HG03342 (cell line): ENCODE data around the gene IFT27.
"Not testable (repeated sequence)": the region's sequence is repeated elsewhere in the genome, so short reads cannot be mapped to it uniquely, and the experiment has no call there.

Experiments
- ATAC-seq: cut with Tn5 transposase; IDR thresholded peaks from one replicate; pipeline ENCODE4 v1.9.1; 2021; ENCODE audit warnings: mild to moderate bottlenecking, moderate library complexity; ENCODE audit not compliant: unreplicated experiment

IFT27 gene

DNA sequence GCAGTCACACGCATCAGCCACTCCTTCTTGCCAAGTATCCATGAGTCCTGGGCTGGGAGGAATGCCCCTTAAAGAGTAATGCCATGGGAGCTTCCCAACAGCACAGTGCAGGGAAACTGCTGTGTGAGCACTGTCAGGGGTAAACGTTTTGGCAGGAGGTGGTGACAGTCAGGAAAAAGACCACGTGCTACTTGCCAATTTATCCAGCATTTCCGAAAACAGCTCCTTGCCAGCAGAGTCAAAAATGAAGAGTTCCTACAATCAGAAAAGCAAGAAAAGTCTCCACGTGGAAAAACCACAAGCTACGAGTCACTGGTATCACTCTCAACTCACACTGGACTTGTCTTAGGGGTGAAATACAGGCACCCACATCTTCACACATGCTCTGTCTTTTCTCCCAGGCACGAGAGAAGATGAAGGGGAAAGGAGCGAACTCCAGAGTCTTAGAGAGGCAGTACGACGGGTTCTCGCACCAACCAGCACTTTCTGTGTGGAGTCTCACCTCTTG is 9.9 kb downstream of the IFT27 start:
- ATAC-seq: no peak

DNA sequence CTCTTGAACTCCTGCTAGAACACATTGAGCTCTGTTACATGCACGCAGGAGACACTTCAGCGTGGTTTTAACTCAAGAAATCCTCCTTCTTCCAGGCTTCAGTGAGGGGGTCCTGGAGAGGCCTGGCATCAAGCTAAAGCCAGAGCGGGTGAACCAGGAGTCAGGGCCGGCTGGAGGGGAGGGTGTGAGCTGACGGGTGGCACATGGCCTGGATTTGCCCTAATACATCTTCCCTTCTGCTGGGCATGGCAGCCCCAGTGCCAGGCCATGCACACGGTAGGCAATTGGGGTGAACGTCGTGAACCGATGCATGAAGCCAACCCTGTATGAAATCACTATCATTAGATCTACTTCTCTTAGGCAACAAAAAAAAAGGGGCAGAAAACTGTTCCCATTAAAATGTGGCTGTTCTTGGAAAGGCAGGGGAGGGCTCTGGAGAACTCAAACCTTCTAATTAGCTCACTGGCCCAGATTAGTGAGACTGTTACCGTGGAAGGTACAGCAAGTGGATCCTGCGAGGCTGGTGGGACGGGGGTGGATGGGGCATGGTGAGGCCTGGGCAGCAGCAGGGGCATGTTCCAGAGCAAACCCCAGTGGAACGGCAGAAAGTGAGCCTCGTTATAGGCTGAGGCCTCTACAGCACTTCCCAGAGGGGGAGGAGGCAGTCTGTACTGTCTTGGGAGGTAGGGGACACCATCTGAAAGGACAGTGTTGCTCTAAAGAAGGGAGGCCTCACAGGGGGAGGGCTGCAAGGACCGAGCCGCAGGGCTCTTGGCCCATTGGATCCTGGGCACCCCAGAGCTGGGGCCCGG is 10.6 kb downstream of the IFT27 start:
- ATAC-seq: no peak

DNA sequence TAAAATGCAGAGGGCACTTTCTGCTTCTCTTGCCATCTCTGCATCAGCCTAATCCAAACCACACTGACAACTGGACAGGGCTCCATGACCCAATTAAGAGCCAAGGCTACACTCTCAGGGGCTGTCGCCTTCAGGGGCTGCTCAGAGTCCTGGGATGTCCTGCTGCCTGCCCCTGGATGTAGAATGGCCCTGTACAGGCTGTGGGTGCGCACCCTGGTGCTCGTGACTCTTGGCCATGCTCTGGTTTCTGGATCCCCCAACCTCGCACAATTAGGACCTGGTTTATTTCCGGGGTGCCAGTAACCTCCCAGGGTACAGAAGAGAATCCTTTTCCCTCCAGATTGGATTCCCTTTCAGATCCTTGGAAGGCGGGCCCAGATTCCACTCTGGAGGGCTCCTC is 11.3 kb downstream of the IFT27 start:
- ATAC-seq: no peak

DNA sequence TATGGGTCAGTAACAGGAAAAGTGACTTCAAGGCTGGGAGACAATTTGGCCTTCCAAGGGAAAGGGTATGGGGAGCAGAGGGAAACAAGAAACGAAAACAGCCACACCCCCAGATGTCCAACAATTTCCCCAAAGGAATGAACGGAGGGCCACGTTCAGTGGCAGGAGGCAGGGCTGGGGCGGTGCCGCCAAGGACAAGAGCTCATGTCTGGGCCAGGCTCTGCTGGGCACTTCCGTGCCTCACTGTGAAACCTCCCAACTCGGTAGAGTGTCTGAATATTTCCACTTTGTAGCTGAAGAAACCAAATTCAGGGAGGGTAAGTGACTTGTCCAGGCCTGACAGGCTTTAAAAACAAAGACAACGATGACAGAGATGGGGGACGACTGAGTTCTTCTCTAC is 11.9 kb downstream of the IFT27 start:
- no peak for ATAC-seq

DNA sequence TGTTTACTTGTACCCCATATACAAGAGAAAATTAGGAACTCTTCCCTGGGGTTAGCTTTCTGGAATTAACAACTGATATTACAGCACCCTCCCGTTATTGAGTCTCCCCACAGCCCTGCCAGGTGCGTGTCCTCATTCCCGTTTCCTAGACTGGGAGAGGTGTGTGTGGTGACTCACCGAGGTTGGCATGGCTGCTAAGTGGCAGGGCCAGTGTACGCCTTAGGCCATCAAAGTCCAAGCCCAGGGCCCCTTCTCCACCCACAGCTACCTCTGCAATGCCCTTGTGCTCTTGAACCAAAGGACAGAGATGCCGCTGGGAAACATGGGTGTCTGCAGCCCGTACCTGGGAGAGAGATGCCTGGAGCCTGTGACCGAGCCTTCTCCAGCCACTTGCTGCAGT is 12.3 kb downstream of the IFT27 start:
- ATAC-seq: no peak

DNA sequence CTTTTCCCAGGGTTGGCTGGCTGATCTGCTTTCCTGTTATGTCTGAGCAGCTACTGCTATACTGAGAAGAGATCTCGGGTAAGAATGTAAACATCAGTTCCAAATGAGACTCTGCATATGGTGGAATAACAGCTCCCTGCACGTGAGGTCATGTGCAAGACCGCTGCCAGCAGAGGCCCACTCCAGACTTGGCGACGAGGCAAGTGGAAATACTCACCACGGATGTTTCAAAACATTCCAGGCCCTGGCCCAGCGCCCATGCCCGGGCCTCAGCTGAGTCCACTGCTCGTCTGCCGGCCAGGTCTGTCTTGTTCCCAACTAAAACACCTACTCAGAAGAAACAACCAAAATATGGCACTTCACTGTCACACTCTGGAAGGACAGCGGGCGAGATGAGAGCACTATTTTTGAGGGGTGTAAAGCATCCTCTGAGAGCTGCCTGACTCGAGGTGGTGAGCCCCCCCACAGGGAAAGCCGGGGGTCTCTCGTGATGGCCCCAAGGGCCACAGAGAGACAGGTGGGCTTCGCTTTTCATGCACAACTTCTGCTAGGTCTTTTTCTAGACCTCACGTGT is 13.1 kb downstream of the IFT27 start:
- no peak for ATAC-seq

DNA sequence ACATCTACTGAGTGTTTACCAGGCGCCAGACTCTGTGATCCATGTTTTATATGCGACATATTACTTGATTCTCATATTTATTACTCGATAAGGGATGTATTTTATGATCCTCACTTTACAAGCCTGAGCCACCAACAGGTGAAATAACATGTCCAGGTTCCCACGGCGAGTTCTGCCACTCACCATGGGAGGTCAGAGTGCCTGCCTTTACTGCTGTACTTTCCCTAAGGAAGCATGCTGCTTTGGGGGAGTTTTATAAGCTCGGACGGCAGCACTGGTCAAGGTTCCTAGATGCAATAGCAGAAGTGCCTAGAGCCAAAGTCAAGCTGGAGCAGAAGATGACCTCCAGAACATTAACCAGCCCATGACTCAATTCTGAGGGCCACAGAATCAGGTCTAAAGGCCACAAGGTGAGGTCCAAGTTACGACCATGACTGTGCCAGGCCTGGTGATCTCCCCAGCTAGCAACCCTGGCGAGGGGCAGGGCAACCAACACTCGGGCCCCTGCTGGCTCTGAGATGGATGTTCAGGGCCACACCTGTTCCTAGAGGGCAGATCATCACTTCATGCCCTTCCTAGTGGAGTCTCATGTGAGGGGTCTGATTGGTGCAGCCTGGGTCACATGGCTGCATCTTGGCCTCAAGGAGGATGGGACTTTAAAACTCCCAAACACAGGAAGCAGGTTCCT is 14.2 kb downstream of the IFT27 start:
- ATAC-seq: no peak

DNA sequence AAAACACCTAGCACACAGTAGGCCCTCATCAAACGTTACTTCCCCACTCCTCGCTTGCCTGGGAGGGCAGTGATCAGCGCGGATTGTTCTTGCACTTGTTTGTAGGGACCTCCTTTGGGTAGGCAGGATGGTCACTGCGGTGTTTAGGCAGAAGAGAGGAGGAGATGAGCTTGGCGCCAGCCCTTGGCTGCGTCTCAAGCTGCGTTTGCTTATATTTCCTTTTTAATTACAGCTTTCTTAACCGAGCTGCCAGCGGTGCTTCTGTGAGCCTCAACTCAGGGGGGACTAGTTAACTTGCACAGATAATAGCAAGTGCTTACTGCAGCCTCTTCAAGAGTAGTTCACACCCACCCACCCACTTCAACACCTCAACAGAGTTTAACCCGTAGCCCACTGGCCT is 15.1 kb downstream of the IFT27 start:
- ATAC-seq: no peak

DNA sequence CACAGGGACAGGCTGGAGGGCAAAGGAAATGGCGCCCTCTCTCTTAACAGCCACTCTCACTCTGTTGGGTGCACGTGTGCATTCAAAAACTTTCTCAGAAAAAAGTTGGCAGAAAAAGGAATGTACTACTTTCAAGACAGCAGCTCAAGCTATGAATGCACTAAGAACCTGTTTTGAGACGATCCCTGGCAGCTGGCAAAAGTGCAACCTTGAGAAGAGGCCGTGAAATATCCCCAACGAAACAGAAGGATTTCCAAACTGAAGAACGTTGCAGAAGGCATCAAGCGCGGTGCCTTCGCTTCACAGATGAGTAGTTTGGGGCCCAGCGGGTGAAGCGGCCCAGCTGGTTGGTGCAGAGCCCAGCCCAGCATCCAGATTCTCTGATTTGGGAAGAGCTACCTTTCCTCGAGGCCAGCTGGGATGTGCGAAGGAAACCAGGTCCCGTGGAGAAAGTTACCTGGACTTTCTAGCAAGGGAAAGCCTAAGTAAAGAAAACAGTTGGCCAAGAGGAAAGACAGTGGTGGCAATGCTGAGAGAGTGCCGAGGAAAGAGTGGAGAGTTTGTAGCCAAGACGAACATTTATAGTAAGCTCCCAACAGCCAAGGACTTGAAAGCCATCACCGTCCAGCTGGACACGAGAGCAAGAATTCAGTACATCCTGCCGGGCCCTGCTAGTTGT is 16.3 kb downstream of the IFT27 start:
- no peak for ATAC-seq

DNA sequence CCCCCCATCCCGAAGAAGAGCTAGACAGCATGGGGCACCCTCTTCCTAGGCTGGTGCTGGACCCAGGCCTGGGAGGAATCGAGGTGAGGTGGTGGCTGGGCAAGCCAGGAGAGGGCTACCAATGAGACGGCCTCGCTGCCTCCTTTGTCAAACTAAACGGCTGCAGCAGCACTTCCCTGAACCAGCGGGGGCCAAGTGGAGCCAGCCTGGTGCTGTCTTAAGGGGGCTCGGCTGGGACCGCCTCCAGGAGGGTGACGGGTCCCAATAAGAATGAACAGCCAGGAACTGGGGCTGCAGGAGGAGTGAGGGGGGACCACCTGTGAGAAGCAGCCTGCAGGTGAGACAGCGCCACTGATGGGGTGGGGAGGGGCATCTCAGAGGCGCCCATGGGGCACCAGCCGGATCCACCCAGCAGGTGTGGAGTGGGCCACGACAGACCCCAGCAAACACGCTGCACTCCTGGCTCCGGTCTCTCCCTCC is 17.1 kb downstream of the IFT27 start:
- no peak for ATAC-seq

DNA sequence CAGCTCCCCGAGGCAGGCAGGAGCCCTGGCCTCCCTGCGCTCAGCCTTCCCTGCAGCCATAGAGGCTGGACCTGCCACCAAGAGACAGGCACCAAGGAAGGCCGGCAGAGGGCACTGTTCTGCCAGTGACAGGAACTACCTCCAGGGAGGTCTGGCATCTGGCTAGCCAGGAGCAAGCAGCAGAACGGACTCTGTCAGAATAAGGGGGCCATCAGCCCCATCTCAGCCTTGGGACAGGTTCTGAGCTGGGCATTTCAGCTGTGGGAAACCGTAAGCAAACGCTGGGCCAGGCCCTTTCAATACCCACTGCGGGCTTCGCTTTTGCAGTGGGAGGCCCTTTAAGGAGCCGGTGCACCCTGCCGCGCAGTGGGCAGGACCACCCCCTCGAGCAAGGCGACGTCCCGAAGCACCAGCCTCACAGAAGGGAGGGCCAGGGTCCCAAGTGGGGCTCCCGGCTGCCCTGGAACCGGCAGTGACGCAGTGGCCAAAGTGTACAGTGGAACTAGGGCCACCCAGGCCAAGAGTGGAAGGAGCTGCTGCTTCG is 18.2 kb downstream of the IFT27 start:
- ATAC-seq: no peak

DNA sequence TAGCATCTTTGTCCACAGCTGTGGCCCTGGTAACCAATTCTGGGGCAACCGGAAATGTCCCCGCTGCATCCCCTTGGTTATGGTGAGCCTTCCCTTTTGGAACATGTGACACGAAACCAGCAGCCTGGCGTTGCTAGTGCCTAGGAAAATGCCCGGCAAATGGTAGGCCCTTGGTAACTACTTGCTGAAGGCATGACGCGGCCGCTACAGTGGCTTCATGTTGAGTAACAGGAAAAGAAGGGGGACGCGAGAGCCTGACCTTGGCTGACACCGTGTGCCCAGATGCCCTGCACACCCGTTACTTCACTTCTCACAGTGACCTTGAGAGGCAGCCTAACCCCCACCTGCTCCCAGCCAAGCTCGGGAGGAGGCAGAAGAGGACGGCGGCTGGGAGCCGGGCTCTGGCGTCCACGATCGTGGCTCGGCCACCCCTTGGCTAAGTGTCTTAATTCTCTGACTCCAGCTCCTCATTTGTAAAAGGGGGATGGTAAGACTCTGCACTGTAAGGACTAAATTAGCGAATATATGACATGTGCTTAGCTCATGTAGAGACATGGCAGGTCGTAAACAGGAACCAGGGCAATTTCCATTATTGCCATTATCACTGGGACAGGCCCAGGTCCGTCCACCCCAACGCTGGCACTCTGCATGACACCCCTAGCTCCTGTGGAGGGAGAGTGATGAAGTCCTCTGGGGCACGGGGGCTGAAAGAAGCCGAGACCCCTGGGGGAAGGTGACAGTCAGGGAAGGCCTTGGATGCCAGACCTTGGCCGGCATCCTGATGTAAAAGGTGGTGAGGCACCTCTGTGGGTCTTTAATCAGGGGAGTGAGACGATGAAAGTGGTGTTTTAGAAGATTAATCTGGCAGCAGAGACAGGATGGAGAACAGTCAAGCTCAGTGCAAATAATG is 18.9 kb downstream of the IFT27 start:
- no peak for ATAC-seq

DNA sequence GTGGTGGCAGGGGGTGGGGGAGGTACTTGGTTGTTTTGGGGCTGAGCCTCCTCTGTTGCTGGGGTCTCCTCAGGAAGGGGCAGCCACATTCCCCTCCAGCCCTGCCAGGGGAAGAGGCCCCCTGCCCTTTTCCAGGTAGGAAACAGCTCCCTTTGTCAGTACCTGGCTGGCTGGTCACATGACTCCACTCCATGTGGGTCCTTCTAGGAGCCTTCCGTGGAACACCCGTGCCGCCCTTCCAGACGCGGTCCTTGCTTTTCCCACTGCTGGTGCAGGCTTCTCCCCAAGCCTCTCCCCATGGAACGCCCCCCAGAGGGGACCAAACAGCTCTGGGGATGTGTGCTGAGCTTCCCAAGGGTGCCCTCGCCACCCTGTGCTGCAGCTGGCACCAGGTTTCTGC is 19.9 kb downstream of the IFT27 start:
- ATAC-seq: no peak

DNA sequence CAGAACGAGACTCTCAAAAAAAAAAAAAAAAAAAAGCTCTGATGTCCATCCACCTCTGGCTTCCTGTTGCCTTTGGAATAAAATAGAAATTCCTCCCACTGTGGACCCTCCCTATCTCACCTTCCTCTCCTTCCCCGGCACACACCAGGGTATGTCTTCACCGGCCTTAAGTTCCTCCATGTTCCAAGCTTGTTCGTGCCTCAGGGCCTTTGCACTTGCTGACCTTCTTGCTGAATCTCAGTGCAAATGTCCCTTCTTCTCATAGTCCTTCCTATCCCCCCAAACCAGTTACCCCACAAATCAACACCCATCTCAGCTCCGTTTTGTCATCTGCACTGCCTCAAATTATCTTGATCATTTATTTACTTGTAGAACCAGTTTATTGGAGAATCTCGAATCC is 20.6 kb downstream of the IFT27 start:
- no peak for ATAC-seq

DNA sequence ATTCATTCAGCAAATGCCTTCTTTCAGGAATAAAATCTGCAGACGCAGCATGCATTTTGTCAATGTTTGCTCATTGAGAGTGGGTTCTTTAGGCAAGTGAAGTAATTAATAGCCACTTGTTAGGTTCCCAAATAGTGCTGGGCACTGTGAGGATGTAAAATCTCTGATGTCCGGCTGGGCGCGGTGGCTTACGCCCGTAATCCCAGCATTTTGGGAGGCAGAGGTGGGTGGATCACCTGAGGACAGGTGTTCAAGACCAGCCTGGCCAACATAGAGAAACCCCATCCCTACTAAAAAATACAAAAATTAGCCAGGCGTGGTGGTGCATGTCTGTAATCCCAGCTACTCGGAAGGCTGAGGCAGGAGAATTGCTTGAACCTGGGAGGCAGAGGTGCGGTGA is 21.0 kb downstream of the IFT27 start:
- not testable (repeated sequence) for ATAC-seq

DNA sequence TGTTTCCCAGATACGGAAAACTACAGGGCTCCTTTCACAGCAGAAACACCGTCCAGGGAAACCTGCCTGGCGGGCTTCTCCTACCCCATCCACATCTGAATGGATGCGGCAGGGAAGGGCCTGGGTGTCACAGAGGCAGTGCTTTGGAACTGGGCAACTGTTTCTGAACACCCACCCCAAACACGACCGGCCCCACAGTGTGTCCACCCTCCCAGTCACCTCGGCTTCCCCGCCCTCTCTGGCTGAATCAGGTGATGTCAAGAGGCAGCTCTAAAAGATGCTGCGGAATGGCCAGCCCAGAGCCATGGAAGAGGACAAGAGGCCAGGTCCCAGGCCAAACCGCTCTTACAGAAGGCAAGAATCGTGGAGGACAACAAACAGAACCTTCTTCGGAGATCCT is 22.0 kb downstream of the IFT27 start:
- ATAC-seq: no peak

DNA sequence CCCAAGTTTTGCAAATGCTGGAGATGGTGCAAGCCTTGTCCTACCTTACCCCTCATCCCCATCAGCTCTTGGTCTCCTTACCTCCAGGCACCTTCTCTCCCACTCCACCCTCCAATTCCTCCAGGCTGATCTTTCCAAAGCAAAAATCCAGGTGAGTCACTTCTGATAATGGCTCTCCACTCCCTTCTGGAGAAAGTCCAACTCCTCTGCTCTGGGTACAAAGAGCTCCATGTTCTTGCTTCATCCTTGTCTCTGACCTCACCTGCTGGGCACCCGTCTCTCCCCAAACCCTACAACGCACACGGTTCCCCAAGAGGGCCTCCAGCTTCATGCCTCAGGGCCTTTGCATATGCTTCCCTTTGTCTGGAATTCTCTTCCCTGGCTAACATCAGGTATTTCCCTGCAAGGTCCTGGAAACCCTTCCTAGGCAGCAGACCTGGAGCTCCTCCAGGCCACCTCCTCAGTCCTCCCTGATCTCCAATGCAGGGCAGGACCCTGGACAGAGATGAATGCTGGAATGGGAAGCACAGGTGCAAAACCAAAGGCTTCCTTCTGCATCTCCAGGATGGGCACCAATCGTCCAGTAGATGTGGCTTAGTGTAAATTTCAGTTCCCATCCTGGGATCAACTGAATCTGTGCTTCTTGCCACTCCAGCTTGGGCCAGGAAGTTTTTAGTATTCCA is 22.7 kb downstream of the IFT27 start:
- ATAC-seq: no peak

DNA sequence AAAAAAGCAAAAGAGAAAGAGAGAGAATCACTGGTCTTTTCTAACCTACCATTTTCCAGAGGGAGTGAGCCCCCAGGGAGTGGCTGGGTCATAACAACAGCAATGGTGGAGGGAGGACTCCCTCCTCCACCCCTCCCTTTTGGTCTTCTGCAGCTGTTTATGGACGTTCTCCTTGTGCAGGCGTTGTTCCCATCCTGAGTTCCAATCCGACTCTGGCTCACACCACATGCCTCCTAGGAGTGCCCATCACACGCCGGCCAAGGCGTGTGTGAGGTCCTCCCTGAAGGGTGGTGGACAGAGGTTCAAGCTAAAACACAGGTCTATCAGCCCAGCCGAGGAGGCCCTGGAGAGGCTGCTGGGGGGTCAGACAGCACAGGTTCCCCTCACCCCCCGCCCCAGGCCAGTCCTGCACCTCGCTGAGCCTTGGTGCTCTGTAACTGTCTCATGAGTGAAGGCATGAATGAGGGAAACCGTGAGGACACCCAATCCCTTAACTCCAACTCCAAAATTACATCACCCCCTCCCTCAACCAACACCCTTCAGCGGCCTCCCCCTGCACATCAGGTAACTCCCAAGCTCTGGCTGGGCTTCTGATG is 29.4 kb downstream of the IFT27 start:
- no peak for ATAC-seq
